HL-60 (cell line): ENCODE results near the gene GRB10.

Experiments
- DNase-seq, 2 experiments: peaks; one replicate each; pipeline ENCODE4 v3.0.0-alpha.2; 2010 to 2020; ENCODE audit warnings: low read depth in 1 of 2, low spot score in 1 of 2
- H3K27ac ChIP-seq: fragments of 250-450 bp; sonication (Bioruptor Pico); replicated peaks from 2 replicates; pipeline ENCODE4 v1.5.1; 2020; ENCODE audit warnings: mild to moderate bottlenecking, moderate library complexity
- H3K27me3 ChIP-seq: fragments of 250-450 bp; sonication (Bioruptor Pico); 2 replicates; pipeline ENCODE4 v1.5.1; 2021; ENCODE audit warnings: mild to moderate bottlenecking, moderate library complexity; ENCODE audit not compliant: insufficient read depth, poor library complexity, severe bottlenecking
- H3K4me3 ChIP-seq: replicated peaks from 2 replicates; pipeline ENCODE4 v1.5.1; 2011; ENCODE audit warnings: mild to moderate bottlenecking, control low read depth, low read length; ENCODE audit not compliant: insufficient read depth
- CTCF ChIP-seq: IDR thresholded peaks from one replicate; pipeline ENCODE4 v1.5.1; 2011; ENCODE audit warnings: low read length, control low read depth, inconsistent platforms; ENCODE audit not compliant: insufficient read depth
- GABPA ChIP-seq: IDR thresholded peaks from 2 replicates; pipeline ENCODE4 v1.6.1; 2012; ENCODE audit warnings: low read depth
- POLR2AphosphoS5 ChIP-seq: IDR thresholded peaks from 2 replicates; pipeline ENCODE4 v1.6.1; 2012; ENCODE audit warnings: low read depth
- REST ChIP-seq: IDR thresholded peaks from 2 replicates; pipeline ENCODE4 v1.6.1; 2012; ENCODE audit warnings: low read depth; ENCODE audit not compliant: insufficient replicate concordance
- SPI1 ChIP-seq: IDR thresholded peaks from 2 replicates; pipeline ENCODE4 v1.6.1; 2012; ENCODE audit warnings: low read depth, mild to moderate bottlenecking, borderline replicate concordance

The GRB10 gene

GRCh38 chr7:50664461-50664922 lies 118.2 kb downstream of the GRB10 start:
- DNase-seq = no peak
- H3K27me3 ChIP-seq = no peaks in the 10 kb centered on the region
- H3K4me3 ChIP-seq = no peak overlapping the region
- H3K27ac ChIP-seq = no peak overlapping the region
- TF ChIP-seq GABPA (no peak), CTCF (no peak), REST (no peak), SPI1 (no peak), POLR2AphosphoS5 (no peak)

- no peaks in the 10 kb centered on the region for H3K27me3 ChIP-seq
- DNase-seq = no peak
- no peak for TF ChIP-seq POLR2AphosphoS5
- no peak for TF ChIP-seq GABPA
- TF ChIP-seq CTCF = no peak
- TF ChIP-seq SPI1 = peak; percentile 50; the same call in 1 of the 2 replicates
- no peak overlapping the region for H3K4me3 ChIP-seq
- H3K27ac ChIP-seq = no peak overlapping the region
These were observed 119.1 kb downstream of the GRB10 start for GRCh38 chr7:50663396-50664102.

GRCh38 chr7:50662996-50663395 lies 119.7 kb downstream of the GRB10 start:
- no peak for TF ChIP-seq POLR2AphosphoS5
- TF ChIP-seq CTCF = no peak
- no peak for TF ChIP-seq SPI1
- TF ChIP-seq GABPA = no peak
- TF ChIP-seq REST = no peak
- H3K27ac ChIP-seq = peak overlapping the region; percentile 40
- DNase-seq = no peak
- no peaks in the 10 kb centered on the region for H3K27me3 ChIP-seq
- H3K4me3 ChIP-seq = no peak overlapping the region
